ENCODE results near the gene BMPR1A. TPM values are rescaled to one million over a fixed set of nuclear protein-coding genes. Genes with fewer than 3 reads are reported as not detected.

BMPR1A gene
- total RNA-seq, 1 experiment from 2014 or later: 24.3 TPM

DNA sequence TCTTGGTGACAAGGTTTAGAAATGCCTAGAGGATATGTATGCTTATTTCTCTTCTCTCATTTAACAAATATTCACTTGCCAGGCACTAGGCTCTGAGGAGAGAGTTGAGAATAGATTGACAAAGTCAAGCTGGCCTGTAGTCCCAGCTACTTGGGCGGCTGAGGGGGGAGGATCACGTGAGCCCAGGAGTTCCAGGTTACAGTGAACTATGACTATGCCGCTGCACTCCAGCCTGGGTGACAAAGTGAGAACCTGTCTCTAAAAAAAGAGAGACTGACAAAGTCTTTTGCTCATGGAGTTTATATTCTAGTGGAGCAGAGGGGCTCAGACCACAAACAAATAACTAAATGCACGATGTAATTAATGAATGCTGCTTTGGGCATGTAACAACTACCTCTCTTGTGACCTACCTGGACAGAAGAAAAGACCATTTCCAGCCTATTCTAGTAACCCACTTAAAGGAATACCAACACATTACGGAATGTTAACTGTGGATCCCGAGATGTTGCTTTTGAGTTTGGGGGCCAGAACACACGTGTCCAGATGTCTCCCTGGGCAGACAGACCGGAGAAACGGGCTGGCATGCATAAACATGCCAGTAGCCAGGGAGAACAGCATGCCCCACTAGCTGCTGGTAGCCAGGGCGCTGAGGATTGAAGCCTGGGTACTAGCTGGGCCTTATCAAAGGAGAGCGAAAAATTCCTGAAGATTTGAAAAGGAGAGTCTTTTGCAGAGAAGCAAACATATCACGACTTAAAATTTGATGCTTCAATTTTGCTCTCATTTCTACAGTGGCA lies 2.6 kb upstream of the BMPR1A start:
- H2AFZ ChIP-seq: no peak overlapping the region
- no TSS peak for BruUV-seq (replicated peaks)
- 0 out of 2 replicates have a peak overlapping the region, but pooled peaks have one; percentile 83 for H3K4me2 ChIP-seq
- H3K9me3 ChIP-seq (ENCODE audit: insufficient read depth, low read depth): no peaks in the 10 kb centered on the region
- no peak for DNase-seq
- ChIA-PET POLR2A (ENCODE audit: unreplicated experiment) (interaction anchor here (0.6 kb wide), 1 partner anchor 216 kb away, joined by 21 read pairs; no protein-coding TSS in a partner anchor), CTCF (no interaction called here)
- H3F3A ChIP-seq (ENCODE audit: insufficient read depth, low read depth): peaks cover 7% of the 10 kb centered on the region; the same call in 1 of the 2 replicates
- H3K9me2 ChIP-seq (ENCODE audit: insufficient read depth): no peaks in the 10 kb centered on the region
- H3K4me3 ChIP-seq: no peak overlapping the region
- intact Hi-C loops (cut with micrococcal nuclease; ENCODE audit: unreplicated experiment): no loop called here
- peaks cover 34% of the 10 kb centered on the region for H3K79me2 ChIP-seq (ENCODE audit: low read depth)
- TF ChIP-seq, protein P1, sequence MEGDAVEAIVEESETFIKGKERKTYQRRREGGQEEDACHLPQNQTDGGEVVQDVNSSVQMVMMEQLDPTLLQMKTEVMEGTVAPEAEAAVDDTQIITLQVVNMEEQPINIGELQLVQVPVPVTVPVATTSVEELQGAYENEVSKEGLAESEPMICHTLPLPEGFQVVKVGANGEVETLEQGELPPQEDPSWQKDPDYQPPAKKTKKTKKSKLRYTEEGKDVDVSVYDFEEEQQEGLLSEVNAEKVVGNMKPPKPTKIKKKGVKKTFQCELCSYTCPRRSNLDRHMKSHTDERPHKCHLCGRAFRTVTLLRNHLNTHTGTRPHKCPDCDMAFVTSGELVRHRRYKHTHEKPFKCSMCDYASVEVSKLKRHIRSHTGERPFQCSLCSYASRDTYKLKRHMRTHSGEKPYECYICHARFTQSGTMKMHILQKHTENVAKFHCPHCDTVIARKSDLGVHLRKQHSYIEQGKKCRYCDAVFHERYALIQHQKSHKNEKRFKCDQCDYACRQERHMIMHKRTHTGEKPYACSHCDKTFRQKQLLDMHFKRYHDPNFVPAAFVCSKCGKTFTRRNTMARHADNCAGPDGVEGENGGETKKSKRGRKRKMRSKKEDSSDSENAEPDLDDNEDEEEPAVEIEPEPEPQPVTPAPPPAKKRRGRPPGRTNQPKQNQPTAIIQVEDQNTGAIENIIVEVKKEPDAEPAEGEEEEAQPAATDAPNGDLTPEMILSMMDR (conservative IDR thresholded peaks at IDR 0.05): no peak
- TF ChIP-seq EZH2 (IDR thresholded peaks at IDR 0.05; ENCODE audit: low read depth): no peak
- no peaks in the 10 kb centered on the region for H3K36me3 ChIP-seq (ENCODE audit: low read depth)
- peaks cover 18% of the 10 kb centered on the region for H3K4me1 ChIP-seq (replicated peaks; ENCODE audit: insufficient read depth)
- H4K20me1 ChIP-seq (ENCODE audit: insufficient read depth): no peaks in the 10 kb centered on the region
- H3K27ac ChIP-seq: no peak overlapping the region
- H3K27me3 ChIP-seq (ENCODE audit: insufficient read depth, low read depth): no peaks in the 10 kb centered on the region

DNA sequence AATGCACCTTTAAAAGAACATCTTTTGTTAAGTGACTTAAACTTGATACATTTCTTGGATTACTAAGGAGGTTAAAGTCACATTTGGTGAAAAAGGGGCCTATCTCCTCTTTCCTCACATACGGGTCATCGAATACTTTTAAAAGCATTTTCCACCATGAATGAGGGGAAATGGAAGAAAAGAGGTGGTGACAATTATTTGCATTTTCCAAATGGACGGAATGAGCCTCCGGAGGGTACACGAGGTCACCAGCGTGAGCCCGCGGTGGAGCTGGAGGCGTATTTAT lies 1.0 kb upstream of the BMPR1A start:
- ChIA-PET CTCF (no interaction called here), POLR2A (ENCODE audit: unreplicated experiment) (no interaction called here)
- Histone ChIP-seq H3K27ac (peak overlapping the region; percentile 56), H3K79me2 (ENCODE audit: low read depth) (peaks cover 47% of the 10 kb centered on the region), H3K4me1 (replicated peaks; ENCODE audit: insufficient read depth) (peaks cover 26% of the 10 kb centered on the region), H3K36me3 (ENCODE audit: low read depth) (no peaks in the 10 kb centered on the region), H3K9me2 (ENCODE audit: insufficient read depth) (no peaks in the 10 kb centered on the region), H3K9me3 (ENCODE audit: insufficient read depth, low read depth) (no peaks in the 10 kb centered on the region), H2AFZ (peak overlapping the region; percentile 89), H3K27me3 (ENCODE audit: insufficient read depth, low read depth) (no peaks in the 10 kb centered on the region), H3K4me2 (peak overlapping the region; percentile 83), H3K4me3 (peak overlapping the region; percentile 78), H3F3A (ENCODE audit: insufficient read depth, low read depth) (peaks cover 7% of the 10 kb centered on the region; the same call in 1 of the 2 replicates), H4K20me1 (ENCODE audit: insufficient read depth) (no peaks in the 10 kb centered on the region)
- no peak for TF ChIP-seq EZH2 (IDR thresholded peaks at IDR 0.05; ENCODE audit: low read depth)
- TF ChIP-seq, protein P1 (conservative IDR thresholded peaks at IDR 0.05): no peak
- BruUV-seq (replicated peaks): no TSS peak
- intact Hi-C loops (cut with micrococcal nuclease; ENCODE audit: unreplicated experiment): loop anchor here (5.0 kb wide), 2 partner anchors 37 to 43 kb away; no protein-coding TSS in a partner anchor
- DNase-seq: no peak

DNA sequence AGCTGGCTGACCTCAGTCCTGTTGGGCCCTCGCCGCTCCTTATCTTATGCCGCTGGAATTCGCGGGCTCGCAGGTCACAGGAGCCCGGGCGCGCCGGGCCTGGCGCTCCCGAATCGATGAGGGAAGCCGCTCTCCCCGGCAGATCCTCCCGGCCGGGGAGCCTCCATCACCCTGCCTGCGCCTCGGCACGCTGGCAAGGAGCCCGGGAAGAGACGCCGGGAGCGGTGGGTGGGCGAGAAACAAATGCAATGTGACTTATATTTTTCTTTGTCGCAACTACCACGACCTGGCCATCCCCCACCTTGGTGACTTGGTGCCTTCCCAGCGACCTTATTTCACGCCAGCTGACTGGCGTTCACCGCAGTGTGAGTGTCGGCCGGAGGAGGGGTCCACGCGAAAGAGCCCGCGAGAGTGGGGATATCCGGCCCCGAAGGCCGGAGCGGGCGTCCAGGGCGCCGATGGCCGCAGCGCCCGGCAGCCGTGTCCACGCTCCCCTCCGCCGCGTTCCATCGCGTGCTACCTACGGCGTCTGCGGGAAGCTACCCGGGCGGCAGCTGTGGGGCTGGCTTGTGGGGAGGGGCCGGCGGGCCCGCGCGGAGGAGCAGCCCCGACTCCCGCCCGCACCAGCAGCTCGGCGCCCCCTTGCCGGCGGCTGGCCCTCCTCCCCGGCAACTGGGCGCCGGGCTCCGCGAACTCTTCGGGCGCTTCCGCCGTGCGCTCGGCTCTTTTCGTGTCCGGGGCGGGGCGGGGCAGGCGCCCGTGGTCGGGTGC lies 494 bp upstream of the BMPR1A start:
- ChIA-PET POLR2A (ENCODE audit: unreplicated experiment) (interaction anchor here (0.6 kb wide), 1 partner anchor 1594 kb away, joined by 5 read pairs; no protein-coding TSS in a partner anchor), CTCF (no interaction called here)
- H3K79me2 ChIP-seq (ENCODE audit: low read depth): peaks cover 53% of the 10 kb centered on the region
- H3K4me1 ChIP-seq (replicated peaks; ENCODE audit: insufficient read depth): peaks cover 26% of the 10 kb centered on the region
- DNase-seq: peak; percentile 61 to 62
- no TSS peak for BruUV-seq (replicated peaks)
- no peaks in the 10 kb centered on the region for H3K36me3 ChIP-seq (ENCODE audit: low read depth)
- peak overlapping the region; percentile 78 for H3K4me3 ChIP-seq
- peaks cover 7% of the 10 kb centered on the region; the same call in 1 of the 2 replicates for H3F3A ChIP-seq (ENCODE audit: insufficient read depth, low read depth)
- H3K9me2 ChIP-seq (ENCODE audit: insufficient read depth): no peaks in the 10 kb centered on the region
- TF ChIP-seq, protein P1 (conservative IDR thresholded peaks at IDR 0.05): no peak
- TF ChIP-seq EZH2 (IDR thresholded peaks at IDR 0.05; ENCODE audit: low read depth): no peak
- H4K20me1 ChIP-seq (ENCODE audit: insufficient read depth): no peaks in the 10 kb centered on the region
- peak overlapping the region; percentile 56 for H3K27ac ChIP-seq
- no peaks in the 10 kb centered on the region for H3K9me3 ChIP-seq (ENCODE audit: insufficient read depth, low read depth)
- H3K27me3 ChIP-seq (ENCODE audit: insufficient read depth, low read depth): no peaks in the 10 kb centered on the region
- intact Hi-C loops (cut with micrococcal nuclease; ENCODE audit: unreplicated experiment): loop anchor here (2.0 to 5.0 kb wide), 3 partner anchors 36 to 337 kb away; no protein-coding TSS in a partner anchor
- peak overlapping the region; percentile 83 for H3K4me2 ChIP-seq
- peak overlapping the region; percentile 89 for H2AFZ ChIP-seq

All from PC-9 (cell line).